ENCODE results near the gene IQSEC1. TPM values are rescaled to one million over a fixed set of nuclear protein-coding genes. Genes with fewer than 3 reads are reported as not detected.
A peak's percentile ranks its signal among the peaks of the same experiment; 100 is the strongest.

Gene IQSEC1
- total and polyA plus RNA-seq, 9 of the 15 experiments (the other 6 are each of a cell fraction or from before 2014, with no cell fraction given), result 0.56 to 39.0 (median 6.8) TPM

DNA sequence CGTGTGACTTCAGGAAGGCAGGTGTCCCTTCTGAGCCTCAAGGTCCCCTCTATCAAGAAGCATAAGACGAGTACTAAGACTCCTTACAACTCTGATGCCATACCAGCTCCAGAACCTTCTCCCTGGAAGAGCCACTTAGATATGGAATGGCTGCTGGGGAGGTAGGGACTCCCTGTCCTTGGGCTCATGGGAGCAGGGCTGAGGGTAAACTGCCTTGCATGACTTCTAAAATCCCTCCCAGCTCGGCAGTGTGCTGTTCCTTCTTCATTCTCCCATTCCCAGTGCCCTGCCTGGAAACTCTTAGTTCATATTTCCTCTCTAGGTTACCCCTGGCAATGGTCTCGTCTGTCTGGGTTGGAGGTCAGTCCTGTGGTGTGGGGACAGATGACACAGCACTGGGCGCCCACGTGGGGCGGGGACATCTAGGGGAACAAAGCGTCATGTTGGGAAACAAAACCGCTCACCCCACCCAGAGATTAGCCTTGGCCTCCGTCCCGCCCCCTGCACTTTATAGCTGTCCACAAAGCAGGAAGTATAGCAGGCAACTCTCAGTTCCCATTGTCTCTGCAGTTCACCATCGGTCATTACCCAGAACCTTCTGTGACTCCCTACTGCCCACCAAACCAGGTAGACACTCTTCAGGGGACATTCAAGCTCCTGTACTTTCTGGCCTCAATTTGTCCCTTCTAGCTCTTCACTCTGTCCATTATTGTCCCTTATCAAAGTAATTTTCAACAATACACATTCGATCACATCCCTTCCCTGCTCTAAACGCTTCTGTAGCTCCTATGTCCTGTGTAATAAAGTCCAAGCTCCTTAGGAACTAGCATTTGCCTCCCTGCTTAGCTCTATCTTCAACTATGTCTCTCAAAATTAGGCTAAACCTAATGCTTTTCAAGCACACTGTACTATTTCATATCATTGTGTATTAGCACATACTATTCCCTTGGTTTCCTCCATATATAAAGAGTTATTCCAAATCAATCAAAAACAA, 73.8 kb downstream of the IQSEC1 start (continued):
- TF ChIP-seq SP2 (IDR thresholded peaks at IDR 0.05; ENCODE audit: extremely low read depth, low read depth, low read length, poor library complexity, severe bottlenecking) (no peak), PHB2 (IDR thresholded peaks at IDR 0.05; ENCODE audit: low read depth) (no peak), YY1 (IDR thresholded peaks at IDR 0.05; ENCODE audit: borderline replicate concordance in 1 of 3, control insufficient read depth in 1 of 3, extremely low read depth in 1 of 3, insufficient read depth in 3 of 3, insufficient read length in 1 of 3, insufficient replicate concordance in 2 of 3, low read depth in 1 of 3, low read length in 2 of 3) (peak in 2 of 3 experiments; percentile 20 to 33), HDGF (IDR thresholded peaks at IDR 0.05) (peak; percentile 97; the same call in 1 of the 2 replicates), ZSCAN29 (IDR thresholded peaks at IDR 0.05) (no peak; the same call in 1 of the 2 replicates), CGGBP1 (CRISPR knock-in tag; IDR thresholded peaks at IDR 0.05) (no peak), DIDO1 (tag; IDR thresholded peaks at IDR 0.05; ENCODE audit: low read depth) (peak; percentile 33; the same call in 1 of the 2 replicates), ZNF3 (CRISPR knock-in tag; IDR thresholded peaks at IDR 0.05) (0 out of 2 replicates have a peak, but pooled peaks have one; percentile 62), RFX7 (CRISPR knock-in tag; IDR thresholded peaks at IDR 0.05) (no peak), SMARCC2 (IDR thresholded peaks at IDR 0.05; ENCODE audit: low read depth) (peak; percentile 54; the same call in 1 of the 2 replicates), CREB1 (IDR thresholded peaks at IDR 0.05) (peak; percentile 80), CREB1 (CRISPR knock-in tag; IDR thresholded peaks at IDR 0.05) (peak; percentile 70), CCNT2 (IDR thresholded peaks at IDR 0.05; ENCODE audit: borderline replicate concordance, extremely low read depth, insufficient read length, low read depth, low read length) (peak; percentile 73), RBM25 (IDR thresholded peaks at IDR 0.05; ENCODE audit: low read depth, low read length, severe bottlenecking) (peak; percentile 56), EZH2 (IDR thresholded peaks at IDR 0.05; ENCODE audit: borderline replicate concordance, low read depth, low read length) (no peak), MEF2D (tag; conservative IDR thresholded peaks at IDR 0.05; ENCODE audit: low read depth) (peak; percentile 69; the same call in 1 of the 2 replicates), MXI1 (IDR thresholded peaks at IDR 0.05; ENCODE audit: low read depth, low read length) (0 out of 2 replicates have a peak, but pooled peaks have one; percentile 62), ZNF408 (CRISPR knock-in tag; IDR thresholded peaks at IDR 0.05; ENCODE audit: low read depth) (no peak), L3MBTL2 (IDR thresholded peaks at IDR 0.05) (peak; percentile 85), TAL1 (IDR thresholded peaks at IDR 0.05) (peak; percentile 26; the same call in 1 of the 2 replicates), SMARCE1 (IDR thresholded peaks at IDR 0.05) (peak; percentile 75; the same call in 1 of the 2 replicates)
- TF ChIP-seq, protein P1, sequence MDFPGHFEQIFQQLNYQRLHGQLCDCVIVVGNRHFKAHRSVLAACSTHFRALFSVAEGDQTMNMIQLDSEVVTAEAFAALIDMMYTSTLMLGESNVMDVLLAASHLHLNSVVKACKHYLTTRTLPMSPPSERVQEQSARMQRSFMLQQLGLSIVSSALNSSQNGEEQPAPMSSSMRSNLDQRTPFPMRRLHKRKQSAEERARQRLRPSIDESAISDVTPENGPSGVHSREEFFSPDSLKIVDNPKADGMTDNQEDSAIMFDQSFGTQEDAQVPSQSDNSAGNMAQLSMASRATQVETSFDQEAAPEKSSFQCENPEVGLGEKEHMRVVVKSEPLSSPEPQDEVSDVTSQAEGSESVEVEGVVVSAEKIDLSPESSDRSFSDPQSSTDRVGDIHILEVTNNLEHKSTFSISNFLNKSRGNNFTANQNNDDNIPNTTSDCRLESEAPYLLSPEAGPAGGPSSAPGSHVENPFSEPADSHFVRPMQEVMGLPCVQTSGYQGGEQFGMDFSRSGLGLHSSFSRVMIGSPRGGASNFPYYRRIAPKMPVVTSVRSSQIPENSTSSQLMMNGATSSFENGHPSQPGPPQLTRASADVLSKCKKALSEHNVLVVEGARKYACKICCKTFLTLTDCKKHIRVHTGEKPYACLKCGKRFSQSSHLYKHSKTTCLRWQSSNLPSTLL (IDR thresholded peaks at IDR 0.05), result no peak
- TF ChIP-seq, protein P2, sequence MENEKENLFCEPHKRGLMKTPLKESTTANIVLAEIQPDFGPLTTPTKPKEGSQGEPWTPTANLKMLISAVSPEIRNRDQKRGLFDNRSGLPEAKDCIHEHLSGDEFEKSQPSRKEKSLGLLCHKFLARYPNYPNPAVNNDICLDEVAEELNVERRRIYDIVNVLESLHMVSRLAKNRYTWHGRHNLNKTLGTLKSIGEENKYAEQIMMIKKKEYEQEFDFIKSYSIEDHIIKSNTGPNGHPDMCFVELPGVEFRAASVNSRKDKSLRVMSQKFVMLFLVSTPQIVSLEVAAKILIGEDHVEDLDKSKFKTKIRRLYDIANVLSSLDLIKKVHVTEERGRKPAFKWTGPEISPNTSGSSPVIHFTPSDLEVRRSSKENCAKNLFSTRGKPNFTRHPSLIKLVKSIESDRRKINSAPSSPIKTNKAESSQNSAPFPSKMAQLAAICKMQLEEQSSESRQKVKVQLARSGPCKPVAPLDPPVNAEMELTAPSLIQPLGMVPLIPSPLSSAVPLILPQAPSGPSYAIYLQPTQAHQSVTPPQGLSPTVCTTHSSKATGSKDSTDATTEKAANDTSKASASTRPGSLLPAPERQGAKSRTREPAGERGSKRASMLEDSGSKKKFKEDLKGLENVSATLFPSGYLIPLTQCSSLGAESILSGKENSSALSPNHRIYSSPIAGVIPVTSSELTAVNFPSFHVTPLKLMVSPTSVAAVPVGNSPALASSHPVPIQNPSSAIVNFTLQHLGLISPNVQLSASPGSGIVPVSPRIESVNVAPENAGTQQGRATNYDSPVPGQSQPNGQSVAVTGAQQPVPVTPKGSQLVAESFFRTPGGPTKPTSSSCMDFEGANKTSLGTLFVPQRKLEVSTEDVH (IDR thresholded peaks at IDR 0.05; ENCODE audit: low read depth, partially characterized antibody), result no peak
